Sigmoid colon (tissue), 4 donors: ENCODE measurements around the gene MYH14.

Experiments used
- CTCF ChIP-seq, 4 experiments: fragments of 450-650 bp in 3 of 4; fragments of 200-600 bp in 1 of 4; IDR thresholded peaks; one replicate each; pipeline ENCODE4 v1.5.1; 2016 to 2019; ENCODE audit warnings: antibody characterized with exemption in 4 of 4, mild to moderate bottlenecking in 3 of 4, moderate library complexity in 2 of 4
- EP300 ChIP-seq, 4 donors: sonication (generic); formaldehyde crosslinking; IDR thresholded peaks; one replicate each; pipeline ENCODE4 v1.6.1; 2017; ENCODE audit warnings: antibody characterized with exemption in 4 of 4
- POLR2A ChIP-seq, 2 donors: fragments of 450-650 bp; IDR thresholded peaks; one replicate each; pipeline ENCODE4 v1.6.1; 2016; ENCODE audit warnings: antibody characterized with exemption in 2 of 2, mild to moderate bottlenecking in 2 of 2, moderate library complexity in 2 of 2
- POLR2AphosphoS5 ChIP-seq, 4 donors: sonication (generic); formaldehyde crosslinking; IDR thresholded peaks; one replicate each; pipeline ENCODE4 v1.6.1; 2017; ENCODE audit warnings: antibody characterized with exemption in 4 of 4

DNA sequence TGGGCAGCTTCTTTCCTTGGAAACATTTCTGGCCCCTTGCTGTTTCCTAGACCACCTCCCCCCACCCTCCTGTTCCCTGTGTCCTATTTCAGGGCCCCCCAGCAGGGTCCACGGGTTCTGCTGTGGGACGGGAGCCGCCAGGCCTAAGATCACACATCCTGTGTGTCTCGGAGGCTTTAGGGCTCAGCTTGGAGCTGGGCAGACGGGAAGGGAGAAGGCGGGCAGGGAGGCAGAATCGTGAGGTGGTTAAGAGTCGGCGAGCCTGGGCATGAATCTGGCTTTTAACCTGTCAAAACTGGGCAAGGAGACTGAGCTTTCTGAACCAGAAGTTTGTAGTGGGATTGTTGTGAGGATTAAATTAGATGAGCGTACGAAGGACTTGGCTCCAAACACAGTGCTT, 120.9 kb downstream of the MYH14 start:
- TF ChIP-seq POLR2A (IDR thresholded peaks at IDR 0.05) (no peak), EP300 (IDR thresholded peaks at IDR 0.05) (no peak), CTCF (IDR thresholded peaks at IDR 0.05) (no peak), POLR2AphosphoS5 (IDR thresholded peaks at IDR 0.05) (no peak)
